Measurements from ENCODE around the gene VWCE.
"Not testable (repeated sequence)": the region's sequence is repeated elsewhere in the genome, so short reads cannot be mapped to it uniquely, and the experiment has no call there.

VWCE gene

GRCh38 chr11:61252332-61252731 lies 42.8 kb downstream of the VWCE start:
- DNase-seq (ENCODE audit: low spot score): not testable (repeated sequence)

- not testable (repeated sequence) for DNase-seq (ENCODE audit: low spot score)
Measured at GRCh38 chr11:61250796-61251765, 44.0 kb downstream of the VWCE start.

DNA sequence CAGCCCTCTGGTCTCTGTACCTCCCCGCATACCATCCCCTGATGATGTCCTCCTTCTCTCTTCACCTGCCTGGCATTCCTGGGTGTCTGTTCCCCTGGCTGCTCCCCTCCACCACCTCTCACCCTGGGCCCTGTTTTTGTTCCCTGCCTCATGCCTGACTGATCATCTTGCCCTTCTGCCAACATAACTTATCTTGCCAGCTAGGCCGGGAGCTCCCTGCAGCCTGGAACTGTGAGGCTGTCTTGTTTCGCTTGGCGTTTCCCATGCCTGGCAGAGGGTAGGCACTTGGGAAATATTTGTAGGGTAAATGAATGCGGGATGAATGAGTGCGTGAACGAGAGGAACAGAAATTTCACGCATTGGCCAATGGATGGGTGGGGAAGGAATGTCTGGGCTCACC lies 45.9 kb downstream of the VWCE start:
- DNase-seq (ENCODE audit: low spot score): not testable (repeated sequence)

DNA sequence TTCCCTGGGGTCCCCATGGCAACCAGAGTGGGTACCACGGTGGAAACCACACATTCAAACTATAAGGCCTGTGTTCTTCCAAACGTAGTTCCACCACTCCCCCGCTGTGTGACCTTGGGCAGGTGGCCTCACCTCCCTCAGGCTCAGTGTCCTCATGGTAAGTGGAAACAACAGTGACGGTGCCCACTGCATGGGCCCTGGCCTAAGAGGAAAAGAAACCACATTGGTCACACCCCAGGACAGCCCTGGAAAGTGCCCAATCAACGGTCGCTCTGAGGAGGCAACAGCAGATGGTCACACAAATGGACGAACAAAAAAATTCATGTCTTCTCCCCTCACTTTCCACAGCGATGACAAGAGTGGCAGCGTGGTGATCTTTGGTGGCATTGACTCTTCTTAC lies 47.0 kb downstream of the VWCE start:
- not testable (repeated sequence) for DNase-seq (ENCODE audit: low spot score)

DNA sequence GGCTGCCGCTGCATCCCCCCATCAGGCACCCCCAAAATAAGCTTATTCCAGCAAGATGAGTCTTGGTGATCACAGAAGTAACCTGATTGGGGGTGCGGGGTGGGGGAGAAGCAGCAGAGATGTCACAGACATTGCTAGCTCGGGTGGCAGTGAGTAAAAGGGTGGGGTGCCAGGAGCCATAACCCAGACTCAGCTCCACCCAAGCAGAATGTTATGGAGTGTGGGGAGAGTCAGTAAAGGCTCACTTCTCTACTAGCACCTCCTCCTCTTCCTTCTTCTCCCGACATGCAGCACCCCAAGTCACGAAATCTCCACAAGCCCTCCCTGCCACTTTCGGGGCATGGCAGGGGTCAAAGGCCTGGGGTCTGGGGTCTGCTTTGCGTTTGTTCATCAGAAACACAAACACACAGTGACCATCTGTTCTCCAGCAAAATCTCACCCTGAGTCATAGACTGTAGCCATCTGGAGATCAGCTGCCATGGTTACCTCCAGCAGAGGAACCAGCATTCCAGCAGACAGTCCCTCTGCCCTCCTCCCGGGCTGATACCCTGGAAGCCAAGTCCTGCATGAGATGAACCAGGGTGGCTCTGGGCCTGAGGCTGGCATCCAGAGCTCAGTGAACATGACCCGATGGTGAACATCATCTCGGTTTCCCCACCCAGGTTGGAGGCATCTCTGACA lies 49.7 kb downstream of the VWCE start:
- not testable (repeated sequence) for DNase-seq (ENCODE audit: low spot score)

DNA sequence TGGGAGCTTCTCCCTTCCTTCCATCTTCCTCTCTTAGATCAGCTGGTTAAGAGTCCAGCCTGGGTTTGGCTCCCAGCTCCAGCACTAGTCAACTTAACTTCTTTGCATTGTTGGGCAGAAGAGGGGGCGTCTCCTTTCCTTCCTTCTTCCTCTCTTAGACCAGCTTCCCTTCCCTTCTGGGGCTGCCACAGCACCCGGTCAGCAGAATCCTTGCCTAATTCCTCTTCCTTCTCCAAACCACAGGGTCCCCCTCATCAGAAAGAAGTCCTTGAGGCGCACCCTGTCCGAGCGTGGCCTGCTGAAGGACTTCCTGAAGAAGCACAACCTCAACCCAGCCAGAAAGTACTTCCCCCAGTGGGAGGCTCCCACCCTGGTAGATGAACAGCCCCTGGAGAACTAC lies 53.6 kb downstream of the VWCE start:
- DNase-seq (ENCODE audit: low spot score): not testable (repeated sequence)

- not testable (repeated sequence) for DNase-seq (ENCODE audit: low spot score)
Measured at GRCh38 chr11:61240875-61241274, 54.2 kb downstream of the VWCE start, which contains the start of gene PGA5. Gene PGA5, plus strand, starts transcription at chr11:61241175. Its CDS starts 52 bp downstream, at chr11:61241227.

- not testable (repeated sequence) for DNase-seq (ENCODE audit: low spot score)
Measured at GRCh38 chr11:61240288-61240687, 54.8 kb downstream of the VWCE start.

GRCh38 chr11:61237130-61237529 lies 58.0 kb downstream of the VWCE start:
- not testable (repeated sequence) for DNase-seq (ENCODE audit: low spot score)

DNA sequence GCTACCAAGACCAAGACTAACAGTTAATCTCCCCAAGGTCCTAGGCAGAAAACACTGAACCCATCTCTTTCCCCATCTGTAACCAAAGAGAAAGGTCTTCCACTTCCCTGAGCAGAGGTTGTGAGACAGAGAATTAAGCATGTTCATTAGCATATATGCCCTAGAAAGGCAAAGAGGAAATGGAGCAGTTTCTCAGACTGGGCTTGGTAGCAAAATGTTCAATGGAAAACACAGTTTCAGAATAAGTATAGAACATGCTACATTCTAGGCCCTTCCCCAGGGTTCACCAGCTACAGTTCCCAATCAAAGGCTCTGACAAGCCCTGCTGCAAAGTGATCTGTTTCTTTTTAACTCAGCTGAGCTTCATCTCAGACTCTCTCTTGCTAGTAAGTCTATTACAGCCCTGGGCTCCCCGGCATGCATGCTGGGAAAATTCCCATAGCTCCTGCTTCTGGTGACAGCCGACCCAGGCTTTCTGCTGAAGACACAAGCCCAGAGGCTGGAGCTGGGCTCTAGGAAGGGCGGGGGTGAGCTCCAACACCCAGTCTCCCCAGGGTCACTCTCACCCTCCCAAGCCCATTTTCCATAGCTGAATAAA lies 62.5 kb downstream of the VWCE start:
- not testable (repeated sequence) for DNase-seq (ENCODE audit: low spot score)

- not testable (repeated sequence) for DNase-seq (ENCODE audit: low spot score)
Measured at GRCh38 chr11:61231585-61231984, 63.5 kb downstream of the VWCE start.

DNA sequence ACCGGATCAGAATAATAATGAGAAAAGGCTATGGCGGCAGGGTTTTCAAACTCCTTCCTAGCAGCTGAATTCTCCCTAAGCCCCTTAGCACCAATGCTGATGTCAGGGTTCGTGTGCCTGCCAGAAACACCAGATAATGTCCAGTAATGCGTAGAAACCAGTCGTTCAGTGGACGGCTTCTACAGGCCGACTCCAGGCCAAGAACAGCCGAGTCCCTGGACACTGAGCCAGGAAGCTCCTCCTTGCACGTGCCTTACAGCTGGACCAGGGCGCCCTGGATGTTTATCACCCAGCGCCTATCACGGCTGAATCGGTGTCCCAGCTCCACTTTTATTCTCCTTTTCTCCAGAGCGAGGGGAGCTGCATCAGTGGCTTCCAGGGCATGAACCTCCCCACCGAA lies 64.1 kb downstream of the VWCE start:
- DNase-seq (ENCODE audit: low spot score): not testable (repeated sequence)

- DNase-seq (ENCODE audit: low spot score): not testable (repeated sequence)
Measured at GRCh38 chr11:61229458-61229857, 65.7 kb downstream of the VWCE start.

- not testable (repeated sequence) for DNase-seq (ENCODE audit: low spot score)
Measured at GRCh38 chr11:61226457-61227137, 68.5 kb downstream of the VWCE start.

- not testable (repeated sequence) for DNase-seq (ENCODE audit: low spot score)
Measured at GRCh38 chr11:61222692-61223091, 72.4 kb downstream of the VWCE start.

DNA sequence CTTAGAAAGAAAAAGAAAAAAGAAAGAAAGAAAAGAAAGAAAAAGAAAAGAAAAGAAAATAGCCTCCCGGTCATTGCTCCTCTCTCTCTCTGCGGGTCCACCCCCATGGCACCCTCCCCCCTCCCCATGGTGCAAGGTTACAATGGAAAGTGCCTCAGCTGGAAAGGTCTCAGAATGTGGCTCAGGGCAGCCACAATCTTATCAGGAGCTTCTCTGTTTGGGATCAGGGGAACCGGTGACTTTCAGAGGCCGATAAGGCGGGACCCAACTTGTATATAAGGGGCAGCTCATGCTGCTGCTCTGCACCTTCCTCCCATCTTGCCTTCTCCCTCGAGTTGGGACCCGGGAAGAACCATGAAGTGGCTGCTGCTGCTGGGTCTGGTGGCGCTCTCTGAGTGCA lies 73.1 kb downstream of the VWCE start, which contains the start of gene PGA4:
Gene PGA4, plus strand, starts transcription at position 301 of the 400 bp plus-strand sequence. Its CDS starts 54 bp downstream, at position 355.
- DNase-seq (ENCODE audit: low spot score): not testable (repeated sequence)

DNA sequence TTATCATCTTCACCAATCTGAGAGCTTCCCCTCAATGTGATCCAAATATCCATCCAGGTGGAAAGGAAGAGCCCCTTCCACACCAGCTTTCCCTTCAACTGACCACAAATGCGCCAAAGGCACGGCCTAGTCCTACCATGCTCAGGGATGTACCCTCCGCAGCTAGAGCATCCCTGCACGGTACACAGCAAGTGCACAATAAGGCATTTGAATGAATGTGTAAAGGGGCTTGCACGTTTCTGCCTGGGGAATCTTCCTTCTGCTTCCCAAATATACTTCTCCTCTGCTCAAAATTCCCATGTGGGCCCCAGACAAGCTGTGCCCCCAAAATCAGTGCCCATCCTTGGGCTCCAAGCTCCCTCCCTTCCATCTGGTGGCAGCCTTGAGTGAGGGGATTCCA lies 76.1 kb downstream of the VWCE start:
- not testable (repeated sequence) for DNase-seq (ENCODE audit: low spot score)

- DNase-seq (ENCODE audit: low spot score): not testable (repeated sequence)
Measured at GRCh38 chr11:61218306-61218705, 76.8 kb downstream of the VWCE start.

DNA sequence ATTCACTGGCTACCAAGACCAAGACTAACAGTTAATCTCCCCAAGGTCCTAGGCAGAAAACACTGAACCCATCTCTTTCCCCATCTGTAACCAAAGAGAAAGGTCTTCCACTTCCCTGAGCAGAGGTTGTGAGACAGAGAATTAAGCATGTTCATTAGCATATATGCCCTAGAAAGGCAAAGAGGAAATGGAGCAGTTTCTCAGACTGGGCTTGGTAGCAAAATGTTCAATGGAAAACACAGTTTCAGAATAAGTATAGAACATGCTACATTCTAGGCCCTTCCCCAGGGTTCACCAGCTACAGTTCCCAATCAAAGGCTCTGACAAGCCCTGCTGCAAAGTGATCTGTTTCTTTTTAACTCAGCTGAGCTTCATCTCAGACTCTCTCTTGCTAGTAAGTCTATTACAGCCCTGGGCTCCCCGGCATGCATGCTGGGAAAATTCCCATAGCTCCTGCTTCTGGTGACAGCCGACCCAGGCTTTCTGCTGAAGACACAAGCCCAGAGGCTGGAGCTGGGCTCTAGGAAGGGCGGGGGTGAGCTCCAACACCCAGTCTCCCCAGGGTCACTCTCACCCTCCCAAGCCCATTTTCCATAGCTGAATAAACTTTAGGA lies 81.3 kb downstream of the VWCE start:
- DNase-seq (ENCODE audit: low spot score): not testable (repeated sequence)

- not testable (repeated sequence) for DNase-seq (ENCODE audit: low spot score)
Measured at GRCh38 chr11:61212202-61212601, 82.9 kb downstream of the VWCE start.

DNA sequence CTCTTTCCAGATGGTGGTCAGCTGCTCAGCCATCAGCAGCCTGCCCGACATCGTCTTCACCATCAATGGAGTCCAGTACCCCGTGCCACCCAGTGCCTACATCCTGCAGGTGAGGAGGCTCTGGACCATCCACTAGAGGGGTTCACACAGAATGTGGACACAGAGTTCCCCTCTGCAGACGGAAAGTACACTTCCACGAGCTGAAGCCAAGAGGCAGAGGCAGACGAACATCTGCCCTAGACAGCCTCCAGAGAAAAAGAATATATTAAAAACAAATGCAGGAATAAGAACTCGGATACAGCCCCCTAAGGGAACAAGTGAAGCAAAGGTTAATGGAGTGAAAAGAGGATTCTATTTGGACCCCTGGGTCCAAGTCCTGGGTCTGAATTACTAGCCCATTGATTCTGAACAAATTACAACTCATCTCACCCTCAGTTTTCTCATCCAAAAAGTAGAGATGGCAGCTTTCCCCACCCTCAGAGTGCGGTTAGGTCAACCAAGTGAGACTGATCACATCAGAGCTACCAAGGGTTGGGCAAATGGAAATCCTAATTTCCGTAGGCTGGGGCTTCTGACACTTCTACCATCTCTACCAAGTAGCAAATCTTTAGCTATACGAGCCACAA lies 83.7 kb downstream of the VWCE start:
- DNase-seq (ENCODE audit: low spot score): not testable (repeated sequence)
